Right ventricle myocardium superior (tissue), 1 donor: ENCODE measurements around the gene LYZL2. TPM values are rescaled to one million over a fixed set of nuclear protein-coding genes. Genes with fewer than 3 reads are reported as not detected.
"Not testable (repeated sequence)": the region's sequence is repeated elsewhere in the genome, so short reads cannot be mapped to it uniquely, and the experiment has no call there.

Experiments
- ATAC-seq: fragments of 200-7000 bp; cut with Tn5 transposase; one replicate; pipeline ENCODE4 v1.9.1; 2020; ENCODE audit warnings: mild to moderate bottlenecking; ENCODE audit not compliant: poor library complexity
- DNase-seq: peaks from one replicate; pipeline ENCODE4 v3.0.0-alpha.2; 2020
- intact Hi-C: fragments of 100-400 bp; cut with DNase I; formaldehyde crosslinking; loops from one replicate; pipeline ENCODE4 v1.11.2; 2022
- total RNA-seq: library from RNA; stranded (reverse); fragmentation: NEBNext Ultra II Directional; extraction: Animal tissue kit (Norgen Biotek cat#: 25700); gene quantifications from one replicate; pipeline ENCODE4 v1.2.1, GENCODE V29; 2021
- donor health status: DM: no; HTN: yes; CAD: no; lungs with severe emphysema.

LYZL2 gene
- total RNA-seq, 1 donor from 2014 or later, result not detected

- DNase-seq (peak; percentile 73), ATAC-seq (peak; percentile 86)
- intact Hi-C loops, result not testable (repeated sequence)
These were observed 14.1 kb upstream of the LYZL2 start for GRCh38 chr10:30643557-30644199.

- intact Hi-C loops, DNase-seq, ATAC-seq: not testable (repeated sequence)
These were observed 13.3 kb upstream of the LYZL2 start for GRCh38 chr10:30642856-30643255.

GRCh38 chr10:30639946-30640786, 10.6 kb upstream of the LYZL2 start:
- intact Hi-C loops, result no loop called here
- ATAC-seq, result peak; percentile 56
- no peak for DNase-seq

GRCh38 chr10:30637881-30638467, 8.4 kb upstream of the LYZL2 start:
- DNase-seq (no peak), ATAC-seq (no peak)
- intact Hi-C loops, result no loop called here

GRCh38 chr10:30631188-30631587, 1.6 kb upstream of the LYZL2 start:
- intact Hi-C loops, result no loop called here
- ATAC-seq, result no peak
- no peak for DNase-seq

GRCh38 chr10:30630571-30630970, 1.0 kb upstream of the LYZL2 start:
- intact Hi-C loops, result no loop called here
- ATAC-seq, result no peak
- DNase-seq, result no peak

- ATAC-seq, DNase-seq, intact Hi-C loops: not testable (repeated sequence)
These were observed 977 bp downstream of the LYZL2 start for GRCh38 chr10:30628576-30628975.

GRCh38 chr10:30626837-30627236, 2.7 kb downstream of the LYZL2 start:
- not testable (repeated sequence) for ATAC-seq, DNase-seq

GRCh38 chr10:30626196-30626595, 3.4 kb downstream of the LYZL2 start:
- intact Hi-C loops, DNase-seq, ATAC-seq: not testable (repeated sequence)

More at GRCh38 chr10:30626837-30627236, 2.7 kb downstream of the LYZL2 start:
- intact Hi-C loops, result not testable (repeated sequence)

GRCh38 chr10:30625080-30625479, 4.5 kb downstream of the LYZL2 start:
- intact Hi-C loops, result no loop called here
- ATAC-seq, result no peak
- DNase-seq, result no peak

GRCh38 chr10:30619966-30620365, 9.6 kb downstream of the LYZL2 start:
- no peak for ATAC-seq
- no peak for DNase-seq
- intact Hi-C loops, result no loop called here

- ATAC-seq (no peak), DNase-seq (no peak)
- intact Hi-C loops, result no loop called here
These were observed 12.5 kb downstream of the LYZL2 start for GRCh38 chr10:30617070-30617469.

GRCh38 chr10:30611041-30611440, 18.5 kb downstream of the LYZL2 start:
- DNase-seq, ATAC-seq, intact Hi-C loops: not testable (repeated sequence)

- ATAC-seq (no peak), DNase-seq (no peak)
- intact Hi-C loops, result no loop called here
These were observed 21.7 kb downstream of the LYZL2 start for GRCh38 chr10:30607814-30608213.

- ATAC-seq, result no peak
- no peak for DNase-seq
- intact Hi-C loops, result no loop called here
These were observed 23.2 kb downstream of the LYZL2 start for GRCh38 chr10:30606313-30606712.

GRCh38 chr10:30605341-30606121, 24.0 kb downstream of the LYZL2 start:
- intact Hi-C loops, DNase-seq: not testable (repeated sequence)
- ATAC-seq, result peak; percentile 71

GRCh38 chr10:30603589-30603988, 26.0 kb downstream of the LYZL2 start:
- DNase-seq (no peak), ATAC-seq (no peak)
- intact Hi-C loops, result no loop called here

- DNase-seq (no peak), ATAC-seq (no peak)
- intact Hi-C loops, result no loop called here
These were observed 26.8 kb downstream of the LYZL2 start for GRCh38 chr10:30602747-30603146.

GRCh38 chr10:30600005-30600404, 29.5 kb downstream of the LYZL2 start:
- DNase-seq (no peak), ATAC-seq (no peak)
- intact Hi-C loops, result no loop called here
